Trophoblast cell (in vitro differentiated cells and primary cell): Measurements from ENCODE around the gene HRG.
"Not testable (repeated sequence)": the region's sequence is repeated elsewhere in the genome, so short reads cannot be mapped to it uniquely, and the experiment has no call there.

Source experiments
- DNase-seq, 2 donors: peaks; one replicate each; pipeline ENCODE4 v3.0.0-alpha.2; 2016
- H2AFZ ChIP-seq: 2 replicates; pipeline ENCODE4 v1.6.1; 2013; ENCODE audit warnings: low read length, moderate library complexity, mild to moderate bottlenecking; ENCODE audit not compliant: insufficient read depth, poor library complexity
- H2AK5ac ChIP-seq: 2 replicates; pipeline ENCODE4 v1.6.1; 2013; ENCODE audit warnings: mild to moderate bottlenecking, low read length
- H2BK120ac ChIP-seq: 2 replicates; pipeline ENCODE4 v1.6.1; 2013; ENCODE audit warnings: low read length, mild to moderate bottlenecking, moderate library complexity; ENCODE audit not compliant: insufficient read depth, poor library complexity
- H2BK12ac ChIP-seq: 2 replicates; pipeline ENCODE4 v1.6.1; 2013; ENCODE audit warnings: mild to moderate bottlenecking, low read length, moderate library complexity
- H2BK5ac ChIP-seq: 2 replicates; pipeline ENCODE4 v1.6.1; 2013; ENCODE audit warnings: low read length, low read depth, moderate library complexity, mild to moderate bottlenecking; ENCODE audit not compliant: poor library complexity
- H3K14ac ChIP-seq: 2 replicates; pipeline ENCODE4 v1.6.1; 2013; ENCODE audit warnings: mild to moderate bottlenecking, low read length
- H3K18ac ChIP-seq: 2 replicates; pipeline ENCODE4 v1.6.1; 2013; ENCODE audit warnings: mild to moderate bottlenecking, low read length
- H3K23ac ChIP-seq: 2 replicates; pipeline ENCODE4 v1.6.1; 2013; ENCODE audit warnings: low read length
- H3K27ac ChIP-seq: 2 replicates; pipeline ENCODE4 v1.5.1; 2013; ENCODE audit warnings: low read depth, mild to moderate bottlenecking, inconsistent platforms, low read length, moderate library complexity
- H3K27me3 ChIP-seq: 2 replicates; pipeline ENCODE4 v1.6.1; 2013; ENCODE audit warnings: inconsistent platforms, mild to moderate bottlenecking, low read length, moderate library complexity; ENCODE audit not compliant: insufficient read depth
- H3K36me3 ChIP-seq, 2 experiments: 1 replicate in 1 of 2; 2 replicates in 1 of 2; pipeline ENCODE4 v1.6.1; 2013; ENCODE audit warnings: low read length in 2 of 2, mild to moderate bottlenecking in 2 of 2, moderate library complexity in 1 of 2; ENCODE audit not compliant: insufficient read depth in 2 of 2, control insufficient read depth in 1 of 2
- H3K4ac ChIP-seq: 2 replicates; pipeline ENCODE4 v1.6.1; 2013; ENCODE audit warnings: low read depth, mild to moderate bottlenecking, low read length, moderate library complexity
- H3K4me1 ChIP-seq, 2 experiments: 1 replicate in 1 of 2; 2 replicates in 1 of 2; pipeline ENCODE4 v1.6.1; 2013; ENCODE audit warnings: low read length in 2 of 2, mild to moderate bottlenecking in 2 of 2, moderate library complexity in 1 of 2; ENCODE audit not compliant: insufficient read depth in 2 of 2, control insufficient read depth in 1 of 2
- H3K4me2 ChIP-seq: 2 replicates; pipeline ENCODE4 v1.6.1; 2013; ENCODE audit warnings: inconsistent platforms, mild to moderate bottlenecking, low read length, moderate library complexity
- H3K4me3 ChIP-seq: 2 replicates; pipeline ENCODE4 v1.5.1; 2013; ENCODE audit warnings: mild to moderate bottlenecking, low read depth, low read length, inconsistent platforms
- H3K79me1 ChIP-seq: one replicate; pipeline ENCODE4 v1.6.1; 2013; ENCODE audit warnings: low read length
- H3K79me2 ChIP-seq: 2 replicates; pipeline ENCODE4 v1.6.1; 2013; ENCODE audit warnings: low read length, mild to moderate bottlenecking; ENCODE audit not compliant: control insufficient read depth, insufficient read depth, poor library complexity
- H3K9ac ChIP-seq: 2 replicates; pipeline ENCODE4 v1.6.1; 2013; ENCODE audit warnings: mild to moderate bottlenecking, low read length
- H3K9me3 ChIP-seq: 2 replicates; pipeline ENCODE4 v1.6.1; 2013; ENCODE audit warnings: low read depth, mild to moderate bottlenecking, control low read depth, inconsistent platforms, low read length; ENCODE audit not compliant: insufficient read depth
- H4K12ac ChIP-seq: 2 replicates; pipeline ENCODE4 v1.6.1; 2013; ENCODE audit warnings: low read depth, mild to moderate bottlenecking, low read length, moderate library complexity
- H4K8ac ChIP-seq: 2 replicates; pipeline ENCODE4 v1.6.1; 2013; ENCODE audit warnings: low read depth, mild to moderate bottlenecking, low read length, moderate library complexity
- H4K91ac ChIP-seq: one replicate; pipeline ENCODE4 v1.6.1; 2013; ENCODE audit warnings: low read depth, mild to moderate bottlenecking, low read length, moderate library complexity
- WGBS: extraction: QIAGEN DNeasy Blood & Tissue Kit; methylation state at CpG from one replicate; pipeline ENCODE4 v1.1.7; 2013; ENCODE audit warnings: missing lambda C conversion rate; ENCODE audit not compliant: insufficient read length, insufficient coverage; ENCODE audit errors: extremely low coverage; 5-methylcytosine and 5-hydroxymethylcytosine counted together

HRG gene

GRCh38 chr3:186700267-186700666 lies 34.5 kb downstream of the HRG start:
- H4K8ac ChIP-seq = no peak overlapping the region
- no peak overlapping the region for H4K12ac ChIP-seq
- H3K36me3 ChIP-seq = no peaks in the 10 kb centered on the region
- H3K9ac ChIP-seq = no peak overlapping the region
- H3K18ac ChIP-seq = no peak overlapping the region
- no peak overlapping the region for H3K23ac ChIP-seq
- H2BK5ac ChIP-seq = no peak overlapping the region
- no peak overlapping the region for H3K4me2 ChIP-seq
- no peak overlapping the region for H2BK12ac ChIP-seq
- H3K27me3 ChIP-seq = no peaks in the 10 kb centered on the region
- no peak overlapping the region for H2AK5ac ChIP-seq
- no peak overlapping the region for H3K14ac ChIP-seq
- no CpG with 5 or more reads among the region's 3 CpGs for whole genome bisulfite sequencing
- no peak overlapping the region for H4K91ac ChIP-seq
- H2AFZ ChIP-seq = no peak overlapping the region
- H3K9me3 ChIP-seq = no peaks in the 10 kb centered on the region
- no peaks in the 10 kb centered on the region for H3K79me1 ChIP-seq
- H3K4ac ChIP-seq = no peak overlapping the region
- no peak overlapping the region for H2BK120ac ChIP-seq
- no peak for DNase-seq
- no peaks in the 10 kb centered on the region for H3K4me1 ChIP-seq
- no peak overlapping the region for H3K27ac ChIP-seq
- no peaks in the 10 kb centered on the region for H3K79me2 ChIP-seq
- no peak overlapping the region for H3K4me3 ChIP-seq

GRCh38 chr3:186702451-186702850 lies 36.6 kb downstream of the HRG start:
- not testable (repeated sequence) for H2BK120ac ChIP-seq, H2BK5ac ChIP-seq, H3K18ac ChIP-seq, H3K4me2 ChIP-seq, H3K79me1 ChIP-seq, H3K36me3 ChIP-seq, H2BK12ac ChIP-seq, H3K4me3 ChIP-seq, H3K14ac ChIP-seq, H4K8ac ChIP-seq, H3K79me2 ChIP-seq, H3K9ac ChIP-seq, DNase-seq, H3K27me3 ChIP-seq, H3K9me3 ChIP-seq, H4K91ac ChIP-seq, H3K27ac ChIP-seq, H3K4me1 ChIP-seq, H4K12ac ChIP-seq, H2AFZ ChIP-seq, H3K4ac ChIP-seq, H2AK5ac ChIP-seq, H3K23ac ChIP-seq

GRCh38 chr3:186705882-186706780 lies 40.3 kb downstream of the HRG start:
- Histone ChIP-seq H3K27ac (no peak overlapping the region), H2BK12ac (no peak overlapping the region), H4K8ac (no peak overlapping the region), H4K91ac (no peak overlapping the region), H2BK120ac (no peak overlapping the region), H3K4me1 (no peaks in the 10 kb centered on the region), H3K23ac (no peak overlapping the region), H3K36me3 (no peaks in the 10 kb centered on the region), H3K9me3 (no peaks in the 10 kb centered on the region), H3K4me2 (no peak overlapping the region), H4K12ac (no peak overlapping the region), H3K4ac (no peak overlapping the region), H3K79me1 (no peaks in the 10 kb centered on the region), H3K4me3 (no peak overlapping the region), H3K14ac (no peak overlapping the region), H3K9ac (no peak overlapping the region), H2AK5ac (no peak overlapping the region), H3K79me2 (no peaks in the 10 kb centered on the region), H2BK5ac (no peak overlapping the region), H3K27me3 (no peaks in the 10 kb centered on the region), H2AFZ (no peak overlapping the region), H3K18ac (no peak overlapping the region)
- no CpG with 5 or more reads among the region's 6 CpGs for WGBS
- DNase-seq = no peak

- no peak overlapping the region for H3K9ac ChIP-seq
- no peak overlapping the region for H2AK5ac ChIP-seq
- no peak overlapping the region for H2AFZ ChIP-seq
- H4K8ac ChIP-seq = no peak overlapping the region
- no peak for DNase-seq
- no peak overlapping the region for H4K91ac ChIP-seq
- no peak overlapping the region for H3K4ac ChIP-seq
- WGBS = no CpG with 5 or more reads among the region's 6 CpGs
- no peak overlapping the region for H3K4me2 ChIP-seq
- H2BK120ac ChIP-seq = no peak overlapping the region
- no peak overlapping the region for H3K27ac ChIP-seq
- no peak overlapping the region for H3K18ac ChIP-seq
- no peak overlapping the region for H3K23ac ChIP-seq
- H2BK5ac ChIP-seq = no peak overlapping the region
- H3K79me1 ChIP-seq = no peaks in the 10 kb centered on the region
- H4K12ac ChIP-seq = no peak overlapping the region
- no peaks in the 10 kb centered on the region for H3K36me3 ChIP-seq
- no peak overlapping the region for H3K4me3 ChIP-seq
- H3K14ac ChIP-seq = no peak overlapping the region
- no peak overlapping the region for H2BK12ac ChIP-seq
- H3K79me2 ChIP-seq = no peaks in the 10 kb centered on the region
- no peaks in the 10 kb centered on the region for H3K9me3 ChIP-seq
- H3K4me1 ChIP-seq = no peaks in the 10 kb centered on the region
- no peaks in the 10 kb centered on the region for H3K27me3 ChIP-seq
Measured at GRCh38 chr3:186708983-186709679, 43.3 kb downstream of the HRG start.
